HG03439 (cell line): ENCODE data around the gene DOCK1.

ENCODE experiments used
- ATAC-seq: cut with Tn5 transposase; IDR thresholded peaks from one replicate; pipeline ENCODE4 v1.9.1; 2021; ENCODE audit warnings: mild to moderate bottlenecking, moderate library complexity; ENCODE audit not compliant: unreplicated experiment

DOCK1 gene

DNA sequence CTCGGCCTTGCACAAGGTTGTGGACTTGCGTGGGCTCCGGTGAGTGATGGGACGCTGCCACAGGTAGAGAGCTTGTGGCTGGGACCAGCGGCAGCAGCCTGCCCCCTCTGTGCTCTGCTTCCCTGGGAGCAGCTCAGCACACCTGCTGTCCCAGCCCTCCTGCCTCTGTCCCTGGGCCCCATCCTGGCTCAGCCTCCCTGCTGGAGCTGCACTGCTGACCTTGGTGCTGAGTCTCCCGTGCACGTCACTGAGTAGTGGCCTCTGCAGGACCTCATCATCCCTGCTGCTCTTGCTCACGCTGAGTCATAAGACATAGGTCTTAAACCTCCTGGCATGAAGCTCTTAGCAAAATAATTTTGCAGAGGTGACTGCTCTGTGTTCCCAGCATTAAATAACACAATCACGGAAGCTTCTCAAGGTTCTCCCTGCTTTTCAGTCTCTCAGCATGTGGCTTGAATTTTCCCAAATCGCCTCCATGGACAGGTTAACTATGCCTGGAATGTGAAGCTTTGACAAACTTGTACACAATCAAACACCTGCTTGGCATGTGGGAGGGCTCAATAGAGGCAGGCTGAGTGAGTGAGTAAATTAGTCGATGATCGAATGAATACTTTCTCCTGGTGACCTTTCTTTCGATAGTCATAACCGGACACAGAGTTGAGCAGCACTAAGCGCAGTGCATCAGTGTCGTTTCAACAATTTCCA lies 580.1 kb downstream of the DOCK1 start:
- no peak for ATAC-seq

- no peak for ATAC-seq
These were observed 581.1 kb downstream of the DOCK1 start for GRCh38 chr10:127486355-127486754.

DNA sequence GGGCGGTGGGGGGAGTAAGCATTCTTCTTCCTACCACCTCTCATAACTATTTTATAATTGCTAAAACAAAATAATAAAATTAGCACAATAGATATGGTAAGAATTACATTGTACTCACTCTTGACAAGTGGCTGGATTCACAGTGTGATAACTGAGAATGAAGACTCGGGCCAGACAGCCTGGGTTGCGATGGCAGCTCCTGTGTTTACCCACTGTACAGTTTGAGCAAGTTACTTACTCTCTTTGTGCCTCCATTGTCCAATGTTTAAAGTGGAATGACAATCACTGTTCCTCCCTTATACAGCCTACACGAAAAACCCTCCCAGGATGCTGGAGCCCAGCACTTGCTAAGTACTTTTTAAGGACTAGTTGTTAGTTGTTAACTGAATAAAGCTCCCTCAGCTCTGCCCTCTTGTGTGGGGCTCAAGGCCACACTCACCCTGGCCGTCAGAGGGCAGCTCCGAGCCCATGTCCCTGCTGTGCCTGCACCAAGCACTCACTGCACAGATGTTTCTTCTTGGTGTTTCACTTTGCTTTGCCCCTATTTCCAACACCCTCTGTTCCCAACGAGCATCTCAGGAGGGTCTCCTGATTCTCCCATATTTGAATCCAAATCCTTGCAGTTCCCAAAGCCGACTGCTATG lies 587.5 kb downstream of the DOCK1 start:
- no peak for ATAC-seq

DNA sequence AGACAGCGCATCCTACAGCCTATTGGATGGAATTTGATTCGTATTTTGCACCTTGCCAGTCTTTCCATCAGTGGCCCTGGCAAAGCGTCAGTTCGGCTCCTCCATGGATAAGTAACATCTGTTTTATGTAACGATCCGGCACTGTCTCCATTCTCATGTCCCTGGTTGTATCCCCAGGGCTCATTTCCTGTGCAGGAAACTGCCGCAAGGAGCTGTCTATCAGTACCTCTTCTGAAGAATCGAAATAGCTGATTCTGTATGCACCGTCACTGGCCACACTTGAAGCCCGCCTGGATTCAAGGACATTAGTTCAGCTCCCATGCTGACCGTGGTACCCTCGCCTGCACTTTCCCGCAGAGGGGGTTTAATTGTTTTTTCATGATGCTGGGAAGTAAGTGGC lies 590.8 kb downstream of the DOCK1 start:
- no peak for ATAC-seq

DNA sequence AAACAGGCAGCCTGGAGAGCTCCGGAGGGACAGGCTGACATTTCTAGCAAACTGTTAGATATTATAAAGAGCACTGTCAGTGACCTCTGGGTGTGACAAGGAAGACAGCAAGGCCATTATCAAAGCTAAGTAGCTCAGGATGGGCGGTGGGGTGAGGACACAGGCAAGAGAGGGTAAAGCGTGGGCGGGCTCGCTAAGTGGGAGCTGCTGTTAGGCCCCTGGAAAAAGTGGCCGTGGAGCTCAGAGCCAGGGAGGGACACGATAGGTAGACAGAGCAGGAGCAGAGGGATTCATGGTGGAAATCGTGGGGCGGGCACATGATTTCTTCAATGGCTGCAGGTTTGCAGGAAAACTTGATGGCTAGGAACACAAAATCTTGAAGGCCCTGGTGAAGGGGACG lies 592.5 kb downstream of the DOCK1 start:
- ATAC-seq, result no peak

DNA sequence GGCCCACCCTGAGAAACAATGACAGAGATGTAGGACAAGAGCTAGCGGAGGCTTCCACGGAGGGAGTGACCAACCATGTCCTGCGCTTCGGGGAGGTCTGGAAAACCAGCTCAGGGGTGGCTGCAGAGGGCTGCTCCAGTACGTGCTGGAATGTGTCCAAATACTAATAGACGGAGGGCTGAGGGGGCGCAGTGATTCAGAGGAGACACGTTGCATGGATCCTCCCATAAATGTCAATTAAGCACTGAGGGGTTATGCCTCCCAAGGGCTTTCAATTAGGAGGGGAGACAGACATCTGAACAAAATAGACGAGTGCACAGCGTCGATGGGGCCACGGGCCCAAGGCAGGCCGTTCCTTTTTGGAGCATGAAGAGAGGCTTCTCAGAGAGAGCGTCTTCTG lies 592.9 kb downstream of the DOCK1 start:
- ATAC-seq, result no peak

GRCh38 chr10:127500127-127500526 lies 594.9 kb downstream of the DOCK1 start:
- no peak for ATAC-seq
